Measurements from ENCODE around the gene DENND1A.

The DENND1A gene

DNA sequence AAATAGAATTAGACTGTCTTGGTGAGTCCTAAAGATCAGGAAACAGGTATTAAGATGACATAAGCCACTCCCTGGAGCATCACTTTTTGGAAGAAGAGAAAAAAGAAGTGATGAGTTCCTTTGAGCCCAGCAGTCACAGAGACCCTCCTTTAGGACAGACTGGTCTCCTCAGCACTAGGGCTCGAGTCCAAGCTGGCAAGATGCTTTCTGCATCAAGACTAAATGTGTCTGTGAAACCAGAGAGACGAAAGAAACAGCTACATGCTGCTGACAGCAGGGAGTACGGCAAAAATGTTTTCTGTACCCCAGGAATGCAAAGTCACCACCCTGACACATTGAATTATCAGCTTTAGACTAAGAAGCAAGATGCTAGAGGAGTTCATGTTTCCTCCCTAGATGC lies 389.5 kb downstream of the DENND1A start:
- TF ChIP-seq SIN3A (IDR thresholded peaks at IDR 0.05; ENCODE audit: borderline replicate concordance, insufficient read depth, low read length): no peak
- no peak for TF ChIP-seq POLR2AphosphoS5 (IDR thresholded peaks at IDR 0.05; ENCODE audit: low read depth, low read length)
- TF ChIP-seq FOXP2 (optimal IDR thresholded peaks at IDR 0.05; ENCODE audit: borderline replicate concordance, extremely low read depth, extremely low read length, insufficient read depth): no peak
- TF ChIP-seq TAF1 (IDR thresholded peaks at IDR 0.05; ENCODE audit: borderline replicate concordance, insufficient read depth, low read length): no peak
- TF ChIP-seq, protein P1, sequence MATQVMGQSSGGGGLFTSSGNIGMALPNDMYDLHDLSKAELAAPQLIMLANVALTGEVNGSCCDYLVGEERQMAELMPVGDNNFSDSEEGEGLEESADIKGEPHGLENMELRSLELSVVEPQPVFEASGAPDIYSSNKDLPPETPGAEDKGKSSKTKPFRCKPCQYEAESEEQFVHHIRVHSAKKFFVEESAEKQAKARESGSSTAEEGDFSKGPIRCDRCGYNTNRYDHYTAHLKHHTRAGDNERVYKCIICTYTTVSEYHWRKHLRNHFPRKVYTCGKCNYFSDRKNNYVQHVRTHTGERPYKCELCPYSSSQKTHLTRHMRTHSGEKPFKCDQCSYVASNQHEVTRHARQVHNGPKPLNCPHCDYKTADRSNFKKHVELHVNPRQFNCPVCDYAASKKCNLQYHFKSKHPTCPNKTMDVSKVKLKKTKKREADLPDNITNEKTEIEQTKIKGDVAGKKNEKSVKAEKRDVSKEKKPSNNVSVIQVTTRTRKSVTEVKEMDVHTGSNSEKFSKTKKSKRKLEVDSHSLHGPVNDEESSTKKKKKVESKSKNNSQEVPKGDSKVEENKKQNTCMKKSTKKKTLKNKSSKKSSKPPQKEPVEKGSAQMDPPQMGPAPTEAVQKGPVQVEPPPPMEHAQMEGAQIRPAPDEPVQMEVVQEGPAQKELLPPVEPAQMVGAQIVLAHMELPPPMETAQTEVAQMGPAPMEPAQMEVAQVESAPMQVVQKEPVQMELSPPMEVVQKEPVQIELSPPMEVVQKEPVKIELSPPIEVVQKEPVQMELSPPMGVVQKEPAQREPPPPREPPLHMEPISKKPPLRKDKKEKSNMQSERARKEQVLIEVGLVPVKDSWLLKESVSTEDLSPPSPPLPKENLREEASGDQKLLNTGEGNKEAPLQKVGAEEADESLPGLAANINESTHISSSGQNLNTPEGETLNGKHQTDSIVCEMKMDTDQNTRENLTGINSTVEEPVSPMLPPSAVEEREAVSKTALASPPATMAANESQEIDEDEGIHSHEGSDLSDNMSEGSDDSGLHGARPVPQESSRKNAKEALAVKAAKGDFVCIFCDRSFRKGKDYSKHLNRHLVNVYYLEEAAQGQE (IDR thresholded peaks at IDR 0.05; ENCODE audit: insufficient read depth in 1 of 2, low read depth in 2 of 2, low read length in 2 of 2): no peak

DNA sequence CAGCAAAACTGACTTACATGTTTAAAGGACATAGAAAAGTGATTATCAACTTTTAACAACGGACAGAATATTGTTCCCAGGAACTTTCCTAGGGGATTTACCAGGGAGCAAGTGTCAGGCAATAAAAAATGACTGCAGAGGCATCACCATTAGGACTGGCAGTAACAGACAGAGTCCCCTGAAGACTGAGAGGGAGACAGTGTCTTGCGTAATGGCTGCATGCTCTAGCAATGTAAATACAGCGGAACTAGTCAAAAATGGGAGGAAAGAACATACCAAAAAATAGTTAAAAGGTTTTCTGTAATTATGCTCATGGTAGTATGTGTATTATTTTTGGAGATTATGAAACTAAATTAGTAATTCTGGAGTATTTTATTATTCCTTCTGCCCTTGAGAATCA lies 392.1 kb downstream of the DENND1A start:
- TF ChIP-seq TAF1 (IDR thresholded peaks at IDR 0.05; ENCODE audit: borderline replicate concordance, insufficient read depth, low read length) (no peak), SIN3A (IDR thresholded peaks at IDR 0.05; ENCODE audit: borderline replicate concordance, insufficient read depth, low read length) (no peak), FOXP2 (optimal IDR thresholded peaks at IDR 0.05; ENCODE audit: borderline replicate concordance, extremely low read depth, extremely low read length, insufficient read depth) (no peak), POLR2AphosphoS5 (IDR thresholded peaks at IDR 0.05; ENCODE audit: low read depth, low read length) (no peak)
- TF ChIP-seq, protein P1 (IDR thresholded peaks at IDR 0.05; ENCODE audit: insufficient read depth in 1 of 2, low read depth in 2 of 2, low read length in 2 of 2): no peak

DNA sequence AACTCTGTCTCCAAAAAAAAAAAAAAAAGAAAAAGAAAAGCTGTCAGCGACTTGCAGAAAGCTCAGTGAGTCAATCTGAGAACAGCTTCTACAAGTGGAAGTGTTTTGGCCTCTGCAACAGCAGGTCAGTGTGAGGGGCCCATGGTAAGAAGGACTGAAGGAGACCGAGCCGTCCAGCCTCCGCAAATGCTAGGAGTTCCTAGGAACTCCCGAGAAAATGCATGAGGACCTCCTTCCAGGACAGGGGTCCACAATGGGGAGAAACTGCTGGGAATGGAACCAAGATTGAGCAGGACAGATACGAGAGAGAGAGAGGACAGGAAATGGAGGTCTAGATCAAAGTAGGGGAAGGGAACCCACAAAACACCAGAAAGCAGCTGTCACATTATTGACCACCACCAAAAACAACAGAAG lies 393.5 kb downstream of the DENND1A start:
- TF ChIP-seq TAF1 (IDR thresholded peaks at IDR 0.05; ENCODE audit: borderline replicate concordance, insufficient read depth, low read length) (no peak), POLR2AphosphoS5 (IDR thresholded peaks at IDR 0.05; ENCODE audit: low read depth, low read length) (no peak), FOXP2 (optimal IDR thresholded peaks at IDR 0.05; ENCODE audit: borderline replicate concordance, extremely low read depth, extremely low read length, insufficient read depth) (no peak)

DNA sequence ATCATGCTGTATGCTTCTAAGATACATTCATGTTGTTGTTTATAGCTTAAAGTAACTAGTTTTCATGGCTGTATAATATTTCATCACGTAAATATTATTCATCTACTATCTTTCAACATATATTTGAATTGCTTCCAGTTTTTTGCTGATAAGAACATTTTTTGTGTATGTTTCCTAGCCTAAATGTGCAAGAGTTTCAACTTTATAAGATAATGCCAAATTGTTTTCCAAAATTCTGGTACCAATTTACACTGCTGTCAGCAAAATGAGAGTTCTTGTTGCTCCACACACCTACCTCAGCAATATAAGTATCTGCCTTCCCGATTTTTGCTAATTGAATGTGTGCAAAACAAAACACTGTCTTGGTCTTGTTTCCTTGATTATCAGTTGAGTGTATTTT lies 395.6 kb downstream of the DENND1A start:
- no peak for TF ChIP-seq TAF1 (IDR thresholded peaks at IDR 0.05; ENCODE audit: borderline replicate concordance, insufficient read depth, low read length)
- TF ChIP-seq, protein P1 (IDR thresholded peaks at IDR 0.05; ENCODE audit: insufficient read depth in 1 of 2, low read depth in 2 of 2, low read length in 2 of 2): no peak

DNA sequence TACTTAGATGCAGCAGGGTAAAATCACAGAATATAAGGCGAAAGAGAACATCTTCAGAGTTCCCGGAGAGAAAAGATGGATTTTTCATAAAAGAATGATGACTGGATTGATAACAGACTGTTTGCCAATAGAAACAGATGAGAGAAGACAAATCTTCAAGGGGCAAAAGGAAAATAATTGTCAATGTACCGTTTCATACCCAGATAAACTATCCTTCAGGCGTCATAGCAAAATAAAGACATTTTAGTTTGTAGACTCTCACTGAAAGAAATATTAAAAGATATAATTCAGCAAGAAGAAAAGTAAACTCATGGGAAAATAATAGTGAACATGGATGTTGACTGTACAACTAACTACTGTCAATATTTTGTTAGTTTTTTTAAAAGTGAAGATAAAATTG lies 399.7 kb downstream of the DENND1A start:
- TF ChIP-seq, protein P1 (IDR thresholded peaks at IDR 0.05; ENCODE audit: insufficient read depth in 1 of 2, low read depth in 2 of 2, low read length in 2 of 2): no peak
- TF ChIP-seq SIN3A (IDR thresholded peaks at IDR 0.05; ENCODE audit: borderline replicate concordance, insufficient read depth, low read length): no peak
- TF ChIP-seq POLR2AphosphoS5 (IDR thresholded peaks at IDR 0.05; ENCODE audit: low read depth, low read length): no peak
- TF ChIP-seq TAF1 (IDR thresholded peaks at IDR 0.05; ENCODE audit: borderline replicate concordance, insufficient read depth, low read length): no peak
- TF ChIP-seq FOXP2 (optimal IDR thresholded peaks at IDR 0.05; ENCODE audit: borderline replicate concordance, extremely low read depth, extremely low read length, insufficient read depth): no peak

Measured in PFSK-1 (cell line).